HK-2 (cell line): ENCODE measurements around the gene EFS.
"Not testable (repeated sequence)": the region's sequence is repeated elsewhere in the genome, so short reads cannot be mapped to it uniquely, and the experiment has no call there.

Source experiments
- DNase-seq: peaks from one replicate; pipeline ENCODE4 v3.0.0-alpha.2; 2018; ENCODE audit not compliant: unreplicated experiment

The EFS gene

GRCh38 chr14:23326491-23327332 is 38.3 kb downstream of the EFS start:
- DNase-seq, result no peak

GRCh38 chr14:23325746-23326145 is 39.2 kb downstream of the EFS start:
- not testable (repeated sequence) for DNase-seq

- no peak for DNase-seq
These were observed 40.0 kb downstream of the EFS start for GRCh38 chr14:23324993-23325392.

- DNase-seq, result no peak
These were observed 40.5 kb downstream of the EFS start for GRCh38 chr14:23324455-23324846.

GRCh38 chr14:23323838-23324454 is 41.0 kb downstream of the EFS start:
- DNase-seq, result no peak

- no peak for DNase-seq
These were observed 42.1 kb downstream of the EFS start for GRCh38 chr14:23322568-23323517.

GRCh38 chr14:23321572-23322547 is 43.1 kb downstream of the EFS start:
- peak; percentile 67 for DNase-seq

GRCh38 chr14:23320584-23321571 is 44.1 kb downstream of the EFS start, which contains the start of gene PABPN1:
Gene PABPN1, plus strand, starts transcription at chr14:23321457. Its CDS starts 13 bp downstream, at chr14:23321470.
- DNase-seq, result peak; percentile 98

GRCh38 chr14:23319746-23320583 is 45.0 kb downstream of the EFS start:
- DNase-seq, result no peak

GRCh38 chr14:23316300-23316699 is 48.7 kb downstream of the EFS start:
- DNase-seq, result no peak

GRCh38 chr14:23310546-23310945 is 54.4 kb downstream of the EFS start:
- DNase-seq, result no peak

GRCh38 chr14:23308721-23309445 is 56.1 kb downstream of the EFS start:
- no peak for DNase-seq

- DNase-seq, result no peak
These were observed 57.0 kb downstream of the EFS start for GRCh38 chr14:23307687-23308644.

GRCh38 chr14:23307146-23307530 is 57.8 kb downstream of the EFS start:
- no peak for DNase-seq

GRCh38 chr14:23306412-23307145 is 58.4 kb downstream of the EFS start, which contains the start of gene BCL2L2:
Gene BCL2L2, plus strand, starts transcription at chr14:23306833. Its CDS starts 935 bp downstream, at chr14:23307768.
- peak; percentile 93 for DNase-seq
